ENCODE data around the gene MPPED2.

The MPPED2 gene

DNA sequence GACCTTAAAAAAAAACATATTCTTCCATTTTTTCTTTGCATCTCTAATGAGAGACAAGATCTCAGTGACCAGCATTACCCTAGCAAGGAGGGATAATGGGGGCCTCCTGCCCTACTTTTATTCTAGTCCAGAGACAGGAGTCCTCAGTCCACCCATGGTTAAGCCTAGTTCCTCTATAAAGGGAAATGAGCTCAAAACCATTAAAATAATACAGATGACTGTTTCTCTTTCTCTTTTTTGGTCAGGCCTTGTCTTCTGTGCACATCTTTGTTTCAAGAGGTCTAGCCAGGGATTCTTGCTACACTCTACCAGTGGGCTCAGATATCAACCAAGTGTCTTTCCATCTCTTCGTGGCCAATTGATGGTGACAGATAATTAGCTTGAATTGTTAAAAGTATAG is 73.1 kb downstream of the MPPED2 start:
- Histone ChIP-seq H3K4me3 (ENCODE audit: control insufficient read depth in 1 of 7, extremely low read depth in 1 of 7, insufficient read depth in 4 of 7, low read depth in 2 of 7, low read length in 6 of 7) (no peak overlapping the region), H3K27ac (ENCODE audit: insufficient read depth in 1 of 2, low read depth in 1 of 2, low read length in 2 of 2, poor library complexity in 1 of 2, severe bottlenecking in 2 of 2) (no peak overlapping the region), H3K9me3 (ENCODE audit: control extremely low read depth in 1 of 5, control insufficient read depth in 4 of 5, insufficient read depth in 2 of 5, low read depth in 1 of 5, low read length in 4 of 5) (no peaks in the 10 kb centered on the region), H3K36me3 (ENCODE audit: control insufficient read depth in 4 of 4, insufficient read depth in 4 of 4, low read length in 3 of 4) (no peaks in the 10 kb centered on the region), H3K27me3 (replicated peaks in 2 of 5; ENCODE audit: control insufficient read depth in 4 of 5, insufficient read depth in 5 of 5, low read length in 4 of 5) (no peaks in the 10 kb centered on the region), H3K4me1 (ENCODE audit: control extremely low read depth in 1 of 4, control insufficient read depth in 4 of 4, insufficient read depth in 4 of 4, low read length in 3 of 4) (no peaks in the 10 kb centered on the region)
- POLR2A ChIA-PET, result no interaction called here
- CTCF ChIA-PET, result no interaction called here
- WGBS (ENCODE audit: insufficient coverage), result no CpG with 5 or more reads among the region's 1 CpG
- no peak for DNase-seq

DNA sequence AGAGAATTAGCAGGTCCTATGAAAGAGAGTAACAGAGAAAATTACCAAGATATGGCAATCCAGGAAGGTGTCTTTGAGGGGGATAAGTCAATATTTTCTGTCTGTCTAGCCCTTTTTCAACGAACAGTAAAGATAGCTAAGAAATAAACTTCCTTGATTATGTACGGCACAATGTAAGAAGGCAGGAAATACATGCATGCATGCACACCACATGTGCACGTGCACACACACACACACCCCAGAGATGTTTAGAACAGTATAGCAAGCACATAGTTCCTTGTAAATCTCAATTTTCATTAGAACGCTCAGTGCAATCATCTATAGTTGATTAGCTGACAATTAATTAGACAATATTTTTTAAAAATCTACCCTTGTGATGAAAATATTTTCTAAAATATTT is 74.7 kb downstream of the MPPED2 start:
- Histone ChIP-seq H3K9me3 (ENCODE audit: control extremely low read depth in 1 of 5, control insufficient read depth in 4 of 5, insufficient read depth in 2 of 5, low read depth in 1 of 5, low read length in 4 of 5) (no peaks in the 10 kb centered on the region), H3K27me3 (replicated peaks in 2 of 5; ENCODE audit: control insufficient read depth in 4 of 5, insufficient read depth in 5 of 5, low read length in 4 of 5) (no peaks in the 10 kb centered on the region), H3K4me1 (ENCODE audit: control extremely low read depth in 1 of 4, control insufficient read depth in 4 of 4, insufficient read depth in 4 of 4, low read length in 3 of 4) (no peaks in the 10 kb centered on the region), H3K36me3 (ENCODE audit: control insufficient read depth in 4 of 4, insufficient read depth in 4 of 4, low read length in 3 of 4) (no peaks in the 10 kb centered on the region), H3K4me3 (ENCODE audit: control insufficient read depth in 1 of 7, extremely low read depth in 1 of 7, insufficient read depth in 4 of 7, low read depth in 2 of 7, low read length in 6 of 7) (no peak overlapping the region), H3K27ac (ENCODE audit: insufficient read depth in 1 of 2, low read depth in 1 of 2, low read length in 2 of 2, poor library complexity in 1 of 2, severe bottlenecking in 2 of 2) (no peak overlapping the region)
- peak in 1 of 3 donors; percentile 24 for DNase-seq
- ChIA-PET CTCF (no interaction called here), POLR2A (no interaction called here)
- 59% methylated on average over 2 of the region's 4 CpGs for WGBS (ENCODE audit: insufficient coverage)

DNA sequence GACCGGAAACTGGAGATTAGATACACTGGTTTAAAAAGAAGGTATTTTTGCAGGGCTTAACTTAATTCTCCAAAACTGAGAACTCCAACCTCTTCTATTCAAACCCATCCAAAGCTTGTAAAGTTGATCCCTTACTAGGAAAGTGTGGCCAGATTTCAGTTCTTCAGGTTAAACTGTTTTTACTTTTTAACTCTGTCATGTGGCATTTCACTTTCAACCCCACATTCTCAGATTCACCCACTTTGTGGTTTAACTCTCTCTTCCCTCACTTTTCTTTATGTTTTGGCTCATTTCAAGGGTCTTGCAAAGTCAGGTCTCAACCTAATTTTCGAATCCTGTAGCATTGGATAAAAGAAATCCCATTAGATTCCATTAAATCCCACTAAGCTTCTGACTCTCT is 75.4 kb downstream of the MPPED2 start:
- no peak overlapping the region for H3K4me3 ChIP-seq (ENCODE audit: control insufficient read depth in 1 of 7, extremely low read depth in 1 of 7, insufficient read depth in 4 of 7, low read depth in 2 of 7, low read length in 6 of 7)
- no peaks in the 10 kb centered on the region for H3K9me3 ChIP-seq (ENCODE audit: control extremely low read depth in 1 of 5, control insufficient read depth in 4 of 5, insufficient read depth in 2 of 5, low read depth in 1 of 5, low read length in 4 of 5)
- no peak for DNase-seq
- ChIA-PET POLR2A (no interaction called here), CTCF (no interaction called here)
- H3K4me1 ChIP-seq (ENCODE audit: control extremely low read depth in 1 of 4, control insufficient read depth in 4 of 4, insufficient read depth in 4 of 4, low read length in 3 of 4), result no peaks in the 10 kb centered on the region
- WGBS (ENCODE audit: insufficient coverage), result no CpG with 5 or more reads among the region's 2 CpGs
- no peak overlapping the region for H3K27ac ChIP-seq (ENCODE audit: insufficient read depth in 1 of 2, low read depth in 1 of 2, low read length in 2 of 2, poor library complexity in 1 of 2, severe bottlenecking in 2 of 2)
- H3K36me3 ChIP-seq (ENCODE audit: control insufficient read depth in 4 of 4, insufficient read depth in 4 of 4, low read length in 3 of 4), result no peaks in the 10 kb centered on the region
- H3K27me3 ChIP-seq (replicated peaks in 2 of 5; ENCODE audit: control insufficient read depth in 4 of 5, insufficient read depth in 5 of 5, low read length in 4 of 5), result no peaks in the 10 kb centered on the region

DNA sequence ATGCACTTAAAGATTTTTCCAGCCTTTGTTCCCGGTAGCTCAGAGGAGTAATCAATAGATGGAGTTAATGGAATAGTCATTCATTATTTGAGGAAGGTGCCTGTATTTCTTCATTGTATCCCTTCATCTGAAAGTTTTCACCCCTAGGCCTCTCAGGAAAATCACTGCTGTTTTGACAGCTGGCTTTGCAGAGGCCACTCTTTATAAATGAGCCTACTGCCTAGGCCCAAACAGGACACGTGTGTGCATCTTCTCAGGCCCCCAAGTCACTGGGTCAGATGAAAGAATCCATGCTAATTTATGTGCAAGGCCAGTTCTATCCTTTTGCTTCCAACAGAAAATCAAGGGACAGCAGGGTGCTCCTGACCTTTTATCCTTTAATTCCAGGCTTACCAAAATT is 76.8 kb downstream of the MPPED2 start:
- no peak overlapping the region for H3K4me3 ChIP-seq (ENCODE audit: control insufficient read depth in 1 of 7, extremely low read depth in 1 of 7, insufficient read depth in 4 of 7, low read depth in 2 of 7, low read length in 6 of 7)
- H3K27ac ChIP-seq (ENCODE audit: insufficient read depth in 1 of 2, low read depth in 1 of 2, low read length in 2 of 2, poor library complexity in 1 of 2, severe bottlenecking in 2 of 2), result no peak overlapping the region
- H3K27me3 ChIP-seq (replicated peaks in 2 of 5; ENCODE audit: control insufficient read depth in 4 of 5, insufficient read depth in 5 of 5, low read length in 4 of 5), result no peaks in the 10 kb centered on the region
- 100% methylated on average over 1 of the region's 2 CpGs for WGBS (ENCODE audit: insufficient coverage)
- no peak for DNase-seq
- no peaks in the 10 kb centered on the region for H3K9me3 ChIP-seq (ENCODE audit: control extremely low read depth in 1 of 5, control insufficient read depth in 4 of 5, insufficient read depth in 2 of 5, low read depth in 1 of 5, low read length in 4 of 5)
- POLR2A ChIA-PET, result interaction anchor here (0.6 kb wide), 1 partner anchor 53 kb away, joined by 3 read pairs; no protein-coding TSS in a partner anchor
- H3K4me1 ChIP-seq (ENCODE audit: control extremely low read depth in 1 of 4, control insufficient read depth in 4 of 4, insufficient read depth in 4 of 4, low read length in 3 of 4), result no peaks in the 10 kb centered on the region
- CTCF ChIA-PET, result no interaction called here
- H3K36me3 ChIP-seq (ENCODE audit: control insufficient read depth in 4 of 4, insufficient read depth in 4 of 4, low read length in 3 of 4), result no peaks in the 10 kb centered on the region

DNA sequence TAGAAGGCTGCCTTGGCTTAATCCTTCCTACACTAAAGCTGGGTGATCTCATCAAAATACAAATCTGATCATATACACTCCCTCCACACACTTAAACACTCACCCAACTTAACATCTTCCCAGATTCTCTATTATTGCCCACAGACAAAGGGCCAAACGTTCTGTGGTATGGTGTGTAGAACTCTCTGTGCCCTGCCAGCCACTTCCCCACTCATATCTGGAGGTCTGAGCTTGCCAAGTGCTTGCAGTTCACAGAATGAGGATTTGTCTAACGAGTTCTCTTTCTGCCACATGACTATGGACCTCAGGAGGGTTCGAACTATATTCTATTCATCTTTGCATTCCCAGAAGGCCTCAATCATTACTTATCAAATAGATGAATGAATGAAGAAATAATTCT is 77.6 kb downstream of the MPPED2 start:
- DNase-seq, result no peak
- Histone ChIP-seq H3K27me3 (replicated peaks in 2 of 5; ENCODE audit: control insufficient read depth in 4 of 5, insufficient read depth in 5 of 5, low read length in 4 of 5) (no peaks in the 10 kb centered on the region), H3K4me3 (ENCODE audit: control insufficient read depth in 1 of 7, extremely low read depth in 1 of 7, insufficient read depth in 4 of 7, low read depth in 2 of 7, low read length in 6 of 7) (no peak overlapping the region), H3K9me3 (ENCODE audit: control extremely low read depth in 1 of 5, control insufficient read depth in 4 of 5, insufficient read depth in 2 of 5, low read depth in 1 of 5, low read length in 4 of 5) (no peaks in the 10 kb centered on the region), H3K36me3 (ENCODE audit: control insufficient read depth in 4 of 4, insufficient read depth in 4 of 4, low read length in 3 of 4) (peaks cover 0 to 2% (median 0%) of the 10 kb centered on the region in 4 experiments), H3K4me1 (ENCODE audit: control extremely low read depth in 1 of 4, control insufficient read depth in 4 of 4, insufficient read depth in 4 of 4, low read length in 3 of 4) (no peaks in the 10 kb centered on the region), H3K27ac (ENCODE audit: insufficient read depth in 1 of 2, low read depth in 1 of 2, low read length in 2 of 2, poor library complexity in 1 of 2, severe bottlenecking in 2 of 2) (no peak overlapping the region)
- ChIA-PET CTCF (no interaction called here), POLR2A (no interaction called here)
- 83% methylated on average over 1 of the region's 3 CpGs for WGBS (ENCODE audit: insufficient coverage)

DNA sequence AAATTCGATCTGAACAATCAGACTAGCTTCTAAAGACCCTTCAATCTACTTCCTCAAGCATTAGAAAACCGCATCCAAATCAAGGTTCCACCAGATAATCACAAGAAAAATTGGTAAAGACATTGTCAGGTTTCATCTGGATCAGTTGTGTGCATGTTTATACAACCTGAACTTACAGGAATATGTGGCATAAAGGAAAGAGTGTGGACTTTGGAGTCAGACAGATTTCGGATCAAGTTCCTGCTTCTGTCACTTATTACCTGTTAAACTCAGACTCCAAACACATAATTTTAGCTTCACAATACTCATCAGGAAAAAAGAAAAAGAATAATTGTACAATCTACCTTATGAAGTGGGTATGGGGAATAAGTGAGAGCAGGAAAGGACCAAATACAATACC is 80.5 kb downstream of the MPPED2 start:
- H3K36me3 ChIP-seq (ENCODE audit: control insufficient read depth in 4 of 4, insufficient read depth in 4 of 4, low read length in 3 of 4), result peaks cover 0 to 2% (median 0%) of the 10 kb centered on the region in 4 experiments
- no peaks in the 10 kb centered on the region for H3K27me3 ChIP-seq (replicated peaks in 2 of 5; ENCODE audit: control insufficient read depth in 4 of 5, insufficient read depth in 5 of 5, low read length in 4 of 5)
- H3K9me3 ChIP-seq (ENCODE audit: control extremely low read depth in 1 of 5, control insufficient read depth in 4 of 5, insufficient read depth in 2 of 5, low read depth in 1 of 5, low read length in 4 of 5), result no peaks in the 10 kb centered on the region
- H3K4me3 ChIP-seq (ENCODE audit: control insufficient read depth in 1 of 7, extremely low read depth in 1 of 7, insufficient read depth in 4 of 7, low read depth in 2 of 7, low read length in 6 of 7), result no peak overlapping the region
- H3K4me1 ChIP-seq (ENCODE audit: control extremely low read depth in 1 of 4, control insufficient read depth in 4 of 4, insufficient read depth in 4 of 4, low read length in 3 of 4), result no peaks in the 10 kb centered on the region
- WGBS (ENCODE audit: insufficient coverage), result 100% methylated on average over 2 of the region's 3 CpGs
- DNase-seq, result no peak
- CTCF ChIA-PET, result no interaction called here
- POLR2A ChIA-PET, result no interaction called here
- H3K27ac ChIP-seq (ENCODE audit: insufficient read depth in 1 of 2, low read depth in 1 of 2, low read length in 2 of 2, poor library complexity in 1 of 2, severe bottlenecking in 2 of 2), result no peak overlapping the region

DNA sequence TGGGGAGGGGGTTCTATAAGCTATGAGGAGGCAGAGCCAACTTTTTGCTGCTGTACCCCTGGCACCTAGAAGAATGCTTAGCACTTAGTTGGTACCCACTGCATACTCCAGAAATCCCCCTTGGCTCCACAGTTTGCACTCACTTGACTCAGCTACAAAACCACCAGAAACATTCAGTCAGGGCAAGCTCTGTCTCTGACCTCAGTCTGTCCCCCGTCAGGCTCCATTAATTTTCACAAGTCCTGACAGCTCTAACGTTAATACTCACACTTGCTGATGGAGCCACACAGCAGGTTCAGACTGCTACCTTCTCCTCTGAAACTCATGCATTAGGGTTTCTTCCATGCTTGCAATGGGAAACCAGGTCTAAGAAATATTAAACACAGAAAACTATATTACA is 81.7 kb downstream of the MPPED2 start:
- Histone ChIP-seq H3K27ac (ENCODE audit: insufficient read depth in 1 of 2, low read depth in 1 of 2, low read length in 2 of 2, poor library complexity in 1 of 2, severe bottlenecking in 2 of 2) (no peak overlapping the region), H3K9me3 (ENCODE audit: control extremely low read depth in 1 of 5, control insufficient read depth in 4 of 5, insufficient read depth in 2 of 5, low read depth in 1 of 5, low read length in 4 of 5) (no peaks in the 10 kb centered on the region)
- 58% methylated on average over 2 of the region's 2 CpGs for WGBS (ENCODE audit: insufficient coverage)

More for the DNA sequence above, 81.7 kb downstream of the MPPED2 start:
- Histone ChIP-seq H3K36me3 (ENCODE audit: control insufficient read depth in 4 of 4, insufficient read depth in 4 of 4, low read length in 3 of 4) (peaks cover 0 to 2% (median 0%) of the 10 kb centered on the region in 4 experiments), H3K27me3 (replicated peaks in 2 of 5; ENCODE audit: control insufficient read depth in 4 of 5, insufficient read depth in 5 of 5, low read length in 4 of 5) (no peaks in the 10 kb centered on the region), H3K4me1 (ENCODE audit: control extremely low read depth in 1 of 4, control insufficient read depth in 4 of 4, insufficient read depth in 4 of 4, low read length in 3 of 4) (no peaks in the 10 kb centered on the region), H3K4me3 (ENCODE audit: control insufficient read depth in 1 of 7, extremely low read depth in 1 of 7, insufficient read depth in 4 of 7, low read depth in 2 of 7, low read length in 6 of 7) (no peak overlapping the region)
- POLR2A ChIA-PET, result no interaction called here
- CTCF ChIA-PET, result no interaction called here
- no peak for DNase-seq
